H1 (cell line): ENCODE measurements around the gene FHIT. TPM values are rescaled to one million over a fixed set of nuclear protein-coding genes. Genes with fewer than 3 reads are reported as not detected.

ENCODE experiments used
- CTCF ChIA-PET: fragments of 300-600 bp; sonication (Branson Sonifier 250); formaldehyde crosslinking; loops from one replicate; lab custom pipeline; 2021; ENCODE audit not compliant: partially characterized antibody; lab: Charles Lee
- POLR2A ChIA-PET: fragments of 300-600 bp; sonication (Branson Sonifier 250); formaldehyde crosslinking; loops from one replicate; lab custom pipeline; 2021; ENCODE audit warnings: inconsistent platforms; ENCODE audit not compliant: partially characterized antibody; lab: Charles Lee
- DNase-seq, 2 experiments: peaks; one replicate each; pipeline versions ENCODE4 v3.0.0 to v3.0.0-alpha.2; 2010 to 2022; ENCODE audit warnings: low spot score in 2 of 2, low read depth in 1 of 2, mixed read lengths in 1 of 2
- FAIRE-seq: peaks from 2 replicates; lab custom pipeline; 2011; peaks lifted over from hg19 to GRCh38; lab: Jason Lieb, UNC
- H2AFZ ChIP-seq: 2 replicates; pipeline ENCODE4 v1.8.1; 2012; ENCODE audit warnings: low read length, inconsistent platforms
- H2AK5ac ChIP-seq: 2 replicates; pipeline ENCODE4 v1.6.1; 2013; ENCODE audit warnings: low read depth, low read length
- H2BK120ac ChIP-seq: replicated peaks from 2 replicates; pipeline ENCODE3; 2013; ENCODE audit warnings: low read depth, low read length, inconsistent platforms
- H2BK12ac ChIP-seq: 2 replicates; pipeline ENCODE4 v1.6.1; 2013; ENCODE audit warnings: low read depth, low read length
- H2BK15ac ChIP-seq: 2 replicates; pipeline ENCODE4 v1.6.1; 2013; ENCODE audit warnings: low read length
- H2BK20ac ChIP-seq: 2 replicates; pipeline ENCODE4 v1.6.1; 2013; ENCODE audit warnings: low read length
- H2BK5ac ChIP-seq: 2 replicates; pipeline ENCODE4 v1.6.1; 2013; ENCODE audit warnings: low read depth, low read length
- H3K14ac ChIP-seq: 2 replicates; pipeline ENCODE4 v1.6.1; 2013; ENCODE audit warnings: inconsistent platforms; ENCODE audit not compliant: insufficient read length
- H3K18ac ChIP-seq: 2 replicates; pipeline ENCODE4 v1.6.1; 2013; ENCODE audit warnings: low read length; ENCODE audit errors: extremely low read depth
- H3K23ac ChIP-seq: 2 replicates; pipeline ENCODE4 v1.6.1; 2013; ENCODE audit warnings: inconsistent platforms; ENCODE audit not compliant: insufficient read length
- H3K23me2 ChIP-seq: 2 replicates; pipeline ENCODE4 v1.6.1; 2013; ENCODE audit warnings: low read depth, low read length
- H3K27ac ChIP-seq: 2 replicates; pipeline ENCODE4 v1.6.1; 2011; ENCODE audit warnings: low read depth, low read length, inconsistent platforms
- H3K27me3 ChIP-seq, 4 experiments: replicated peaks in 1 of 4; 1 replicate in 1 of 4; 2 replicates in 3 of 4; pipeline versions ENCODE4 v1.6.1 to v1.8.1; 2011 to 2013; ENCODE audit warnings: low read length in 3 of 4, mild to moderate bottlenecking in 3 of 4, inconsistent platforms in 2 of 4, mixed read lengths in 2 of 4, moderate library complexity in 1 of 4; ENCODE audit not compliant: control insufficient read depth in 3 of 4, insufficient read depth in 3 of 4; ENCODE audit errors: extremely low read depth in 1 of 4
- H3K36me3 ChIP-seq, 4 experiments: 2 replicates each; pipeline versions ENCODE4 v1.6.1 to v1.8.1; 2011 to 2013; ENCODE audit warnings: mild to moderate bottlenecking in 4 of 4, low read length in 3 of 4, moderate library complexity in 2 of 4, control low read depth in 1 of 4, inconsistent platforms in 1 of 4; ENCODE audit not compliant: insufficient read depth in 4 of 4, control insufficient read depth in 2 of 4
- H3K4ac ChIP-seq: replicated peaks from 2 replicates; pipeline ENCODE3; 2013; ENCODE audit warnings: low read length, low read depth, mixed read lengths, inconsistent platforms; ENCODE audit not compliant: insufficient read length
- H3K4me1 ChIP-seq, 4 experiments: replicated peaks in 1 of 4; 1 replicate in 1 of 4; 2 replicates in 3 of 4; pipeline versions ENCODE4 v1.6.1 to v1.8.1; 2011 to 2013; ENCODE audit warnings: low read length in 3 of 4, inconsistent platforms in 2 of 4, mixed read lengths in 1 of 4; ENCODE audit not compliant: insufficient read depth in 4 of 4, control insufficient read depth in 3 of 4
- H3K4me2 ChIP-seq, 2 experiments: 2 replicates each; pipeline versions ENCODE4 v1.6.1 to v1.8.1; 2011 to 2013; ENCODE audit warnings: low read depth in 2 of 2, low read length in 2 of 2, control low read depth in 1 of 2, inconsistent platforms in 1 of 2, mild to moderate bottlenecking in 1 of 2; ENCODE audit not compliant: insufficient read depth in 1 of 2
- H3K4me3 ChIP-seq, 4 experiments: fragments of 200-600, 300-600 bp in 1 of 4; sonication (generic), shearing (Covaris generic), sonication (Bioruptor Twin) in 1 of 4; 2 replicates each; pipeline versions ENCODE4 v1.5.1 to v1.8.1; 2011 to 2016; ENCODE audit warnings: low read length in 4 of 4, low read depth in 3 of 4, control low read depth in 2 of 4, inconsistent platforms in 2 of 4, mild to moderate bottlenecking in 2 of 4, mixed read lengths in 1 of 4, moderate library complexity in 1 of 4; ENCODE audit not compliant: insufficient read depth in 2 of 4; ENCODE audit errors: extremely low read depth in 1 of 4
- H3K56ac ChIP-seq: replicated peaks from 2 replicates; pipeline ENCODE3; 2013; ENCODE audit warnings: low read depth, mild to moderate bottlenecking, mixed read lengths, low read length, inconsistent platforms; ENCODE audit not compliant: insufficient read length
- H3K79me1 ChIP-seq: 2 replicates; pipeline ENCODE4 v1.6.1; 2013; ENCODE audit warnings: low read depth, low read length, control low read depth
- H3K79me2 ChIP-seq, 2 experiments: 2 replicates each; pipeline versions ENCODE4 v1.6.1 to v1.8.1; 2012 to 2013; ENCODE audit warnings: low read length in 2 of 2, mild to moderate bottlenecking in 2 of 2, inconsistent platforms in 1 of 2; ENCODE audit not compliant: insufficient read depth in 2 of 2, control insufficient read depth in 1 of 2
- H3K9ac ChIP-seq, 4 experiments: replicated peaks in 1 of 4; 1 replicate in 1 of 4; 2 replicates in 3 of 4; pipeline versions ENCODE4 v1.6.1 to v1.8.1; 2011 to 2013; ENCODE audit warnings: low read depth in 3 of 4, low read length in 3 of 4, control low read depth in 2 of 4, mild to moderate bottlenecking in 2 of 4, moderate library complexity in 2 of 4, inconsistent platforms in 1 of 4; ENCODE audit errors: extremely low read depth in 1 of 4
- H3K9me3 ChIP-seq, 2 experiments: 2 replicates each; pipeline versions ENCODE4 v1.6.1 to v1.8.1; 2012 to 2013; ENCODE audit warnings: mild to moderate bottlenecking in 2 of 2, moderate library complexity in 2 of 2, control low read depth in 1 of 2, inconsistent platforms in 1 of 2, low read depth in 1 of 2, low read length in 1 of 2, mixed read lengths in 1 of 2; ENCODE audit not compliant: insufficient read depth in 2 of 2
- H4K20me1 ChIP-seq, 2 experiments: replicated peaks in 1 of 2; 2 replicates each; pipeline versions ENCODE3 to v1.8.1; 2011 to 2013; ENCODE audit warnings: inconsistent platforms in 2 of 2, low read length in 2 of 2, mild to moderate bottlenecking in 1 of 2; ENCODE audit not compliant: insufficient read depth in 2 of 2, control insufficient read depth in 1 of 2
- H4K5ac ChIP-seq: 2 replicates; pipeline ENCODE4 v1.6.1; 2013; ENCODE audit warnings: low read length, low read depth, mixed read lengths, inconsistent platforms; ENCODE audit not compliant: insufficient read length
- H4K8ac ChIP-seq: 2 replicates; pipeline ENCODE4 v1.8.0; 2013; ENCODE audit warnings: mild to moderate bottlenecking, moderate library complexity, low read length, inconsistent platforms; ENCODE audit not compliant: insufficient read depth; ENCODE audit errors: extremely low read depth
- H4K91ac ChIP-seq: replicated peaks from 2 replicates; pipeline ENCODE3; 2013; ENCODE audit warnings: low read length, mixed read lengths, inconsistent platforms; ENCODE audit not compliant: insufficient read length
- CEBPB ChIP-seq: IDR thresholded peaks from 2 replicates; pipeline ENCODE4 v1.6.1; 2012; ENCODE audit warnings: low read depth, low read length
- CHD7 ChIP-seq: fragments of 300-600 bp; sonication (generic); IDR thresholded peaks from 2 replicates; pipeline ENCODE4 v1.7.1; 2012; ENCODE audit warnings: low read length, moderate library complexity, mild to moderate bottlenecking, inconsistent platforms; ENCODE audit not compliant: insufficient replicate concordance
- polyA plus RNA-seq, 7 experiments: library from polyadenylated mRNA; depleted of rRNA in 3 of 7; stranded (reverse) in 5 of 7; unstranded in 2 of 7; fragments of >200 nt in 5 of 7; fragments of 200-250 nt in 2 of 7; gene quantifications; 1 replicate in 5 of 7; 2 replicates in 1 of 7; 4 replicates in 1 of 7; pipeline versions ENCODE4 v1.2.1 to v1.2.3, GENCODE V29; 2011 to 2013; ENCODE audit warnings: missing spikeins in 2 of 7, mixed read lengths in 2 of 7
- total RNA-seq: library from RNA; stranded (reverse); fragmentation: NEBNext Ultra II Directional; extraction: Animal tissue kit (Norgen Biotek cat#: 25700); gene quantifications from 2 replicates; pipeline ENCODE4 v1.2.1, GENCODE V29; 2021

Gene FHIT
- total and polyA plus RNA-seq, 2 of the 8 experiments (the other 6 are each of a cell fraction or from before 2014, with no cell fraction given) = 1.2 to 3.2 TPM

DNA sequence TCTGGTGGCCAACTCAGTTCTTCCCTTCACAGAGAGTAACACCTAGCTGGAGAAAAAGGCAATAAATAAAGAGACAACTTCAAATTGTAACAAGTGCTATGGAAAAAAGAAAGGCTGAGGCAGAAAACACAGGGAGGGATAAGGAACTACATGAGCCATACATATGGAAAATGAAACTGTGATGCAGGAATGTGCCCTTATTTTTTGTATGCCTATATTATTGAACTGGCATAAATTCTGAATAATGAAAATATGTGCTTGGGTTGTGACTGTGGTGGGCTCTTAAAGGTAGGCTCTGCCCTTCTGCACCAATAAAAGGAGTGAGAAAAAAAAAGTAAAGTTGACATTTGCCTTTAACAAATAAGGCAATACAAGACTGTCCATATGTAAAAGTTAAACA, 19.6 kb downstream of the FHIT start:
- CTCF ChIA-PET = no interaction called here
- no peaks in the 10 kb centered on the region for H3K79me2 ChIP-seq
- H4K91ac ChIP-seq = no peak overlapping the region
- H3K56ac ChIP-seq = no peak overlapping the region
- H2BK12ac ChIP-seq = no peak overlapping the region
- H3K4ac ChIP-seq = no peak overlapping the region
- no peak overlapping the region for H3K4me2 ChIP-seq
- no peaks in the 10 kb centered on the region for H3K27me3 ChIP-seq
- no peaks in the 10 kb centered on the region for H4K20me1 ChIP-seq
- H3K4me3 ChIP-seq = no peak overlapping the region
- no peaks in the 10 kb centered on the region for H3K4me1 ChIP-seq
- H3K23ac ChIP-seq = no peak overlapping the region
- no peaks in the 10 kb centered on the region for H3K23me2 ChIP-seq
- H2BK15ac ChIP-seq = no peak overlapping the region
- no peak overlapping the region for H4K5ac ChIP-seq
- no peaks in the 10 kb centered on the region for H3K79me1 ChIP-seq
- H2BK120ac ChIP-seq = no peak overlapping the region
- no peak overlapping the region for H3K9ac ChIP-seq
- POLR2A ChIA-PET = no interaction called here
- H3K14ac ChIP-seq = no peak overlapping the region
- H2AFZ ChIP-seq = no peak overlapping the region
- no peak overlapping the region for H2BK20ac ChIP-seq
- no peaks in the 10 kb centered on the region for H3K36me3 ChIP-seq
- H4K8ac ChIP-seq = no peak overlapping the region
- H3K27ac ChIP-seq = no peak overlapping the region
- H3K9me3 ChIP-seq = no peaks in the 10 kb centered on the region
- H2AK5ac ChIP-seq = no peak overlapping the region
- FAIRE-seq (no peak), DNase-seq (no peak)
- no peak overlapping the region for H3K18ac ChIP-seq
- no peak overlapping the region for H2BK5ac ChIP-seq
- TF ChIP-seq CEBPB (no peak), CHD7 (no peak)
